ENCODE measurements around the gene LPIN1.
"Not testable (repeated sequence)": the region's sequence is repeated elsewhere in the genome, so short reads cannot be mapped to it uniquely, and the experiment has no call there.

Gene LPIN1

DNA sequence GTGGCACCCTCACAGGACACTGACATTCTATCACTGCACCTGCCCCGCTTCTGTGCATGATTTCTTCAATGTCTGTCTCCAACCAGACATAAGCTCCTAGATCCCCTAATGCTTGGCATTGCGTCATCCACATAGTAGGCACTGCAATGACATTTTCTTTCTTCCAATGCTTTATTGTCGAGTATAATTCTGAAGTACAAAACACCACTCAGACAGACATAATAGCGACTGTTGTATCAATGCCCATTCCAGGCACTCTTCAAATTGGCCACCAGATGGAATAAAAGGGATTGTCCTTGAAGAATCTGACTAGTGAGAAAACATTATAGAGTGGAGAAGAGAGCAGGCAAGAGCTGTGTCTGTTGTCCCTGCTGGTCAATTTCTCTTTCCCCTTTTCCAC, 89.0 kb downstream of the LPIN1 start:
- no peak for DNase-seq (ENCODE audit: low spot score)

DNA sequence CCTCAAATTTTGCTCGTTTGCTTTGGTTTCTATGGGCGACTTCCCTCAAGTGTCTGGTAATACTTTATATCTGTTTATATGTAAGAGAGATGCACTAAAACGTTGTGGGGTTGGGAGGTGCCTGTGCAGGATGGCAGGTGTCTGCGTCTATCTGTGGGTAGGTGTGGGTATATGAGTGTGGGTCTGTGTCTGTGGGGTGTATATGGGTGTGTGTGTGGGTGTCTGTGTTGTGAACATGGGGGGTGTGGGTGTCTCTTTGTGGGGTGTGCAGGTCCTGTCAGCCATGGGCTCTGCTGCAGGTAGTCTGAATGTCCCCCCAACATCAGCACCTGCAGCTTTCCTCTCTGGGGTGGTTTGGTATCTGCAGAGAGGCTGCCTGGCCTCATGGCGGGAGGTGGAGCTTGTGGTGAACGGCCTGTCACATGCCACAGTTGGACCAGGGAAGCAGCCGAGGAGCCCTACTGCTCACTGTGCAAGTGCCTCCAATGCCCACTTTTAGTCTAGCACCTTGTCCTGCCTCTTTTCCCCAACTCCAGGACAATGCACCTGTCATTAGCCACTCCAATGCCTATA, 90.3 kb downstream of the LPIN1 start:
- no peak for DNase-seq (ENCODE audit: low spot score)

DNA sequence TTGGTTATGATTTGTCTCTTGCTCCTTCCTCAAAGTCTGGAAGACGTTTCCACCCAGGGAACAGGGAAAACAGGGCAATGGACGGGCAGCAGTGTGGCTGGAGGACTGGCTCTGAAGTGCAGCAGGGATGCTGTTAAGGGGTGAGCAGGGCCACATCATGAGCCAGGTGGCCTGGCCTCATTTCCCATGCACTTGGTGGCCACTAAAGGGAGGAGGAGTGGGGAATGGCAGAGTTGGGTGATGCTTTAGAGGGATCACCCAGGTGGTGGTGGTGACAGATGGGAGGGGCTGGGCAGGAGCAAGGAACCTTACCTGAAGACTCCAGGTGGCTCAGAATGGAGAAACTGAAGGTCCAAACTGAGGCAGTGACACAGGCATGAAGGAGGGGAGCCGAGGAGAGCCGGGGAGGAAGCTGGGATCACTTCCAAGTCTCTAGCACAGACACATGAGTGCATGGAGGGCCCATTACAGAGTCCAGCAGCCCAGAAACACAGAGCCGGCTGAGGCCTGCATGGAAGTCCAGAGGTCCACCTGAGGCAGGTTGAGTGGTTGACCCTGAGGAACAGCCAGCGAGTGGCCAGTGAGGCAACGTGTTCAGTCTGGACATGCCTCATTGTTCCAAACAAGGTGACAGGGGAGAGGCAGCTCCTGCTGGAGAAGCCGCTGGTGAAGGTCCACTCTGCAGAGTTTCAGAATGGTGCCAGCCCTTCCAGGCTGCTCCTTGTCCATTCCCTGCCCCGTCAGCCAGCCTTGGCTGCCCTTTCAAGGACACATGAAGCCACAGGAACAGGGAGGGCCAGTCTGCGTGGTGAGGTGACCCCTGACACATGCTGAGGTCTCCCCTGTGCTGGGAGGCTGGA, 91.7 kb downstream of the LPIN1 start:
- no peak for DNase-seq (ENCODE audit: low spot score)

DNA sequence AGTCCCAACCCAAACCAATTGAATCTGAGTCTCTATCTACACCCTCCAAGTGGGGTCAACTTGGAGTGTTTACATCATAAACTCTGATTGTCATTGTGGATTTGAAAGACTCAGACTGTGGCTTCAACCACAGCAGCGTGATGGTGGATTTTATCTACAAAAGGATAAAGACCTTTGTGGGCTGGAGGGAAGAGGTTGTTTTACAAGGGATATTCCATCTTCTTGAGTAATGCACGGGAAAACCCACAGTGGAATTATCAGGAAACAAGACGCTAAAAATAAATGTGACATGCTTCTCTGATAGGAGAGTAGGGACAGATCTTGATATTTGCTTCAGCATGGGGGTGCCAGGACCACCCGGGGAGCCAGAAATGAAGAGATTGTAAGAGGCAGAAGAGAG, 93.5 kb downstream of the LPIN1 start:
- no peak for DNase-seq (ENCODE audit: low spot score)

DNA sequence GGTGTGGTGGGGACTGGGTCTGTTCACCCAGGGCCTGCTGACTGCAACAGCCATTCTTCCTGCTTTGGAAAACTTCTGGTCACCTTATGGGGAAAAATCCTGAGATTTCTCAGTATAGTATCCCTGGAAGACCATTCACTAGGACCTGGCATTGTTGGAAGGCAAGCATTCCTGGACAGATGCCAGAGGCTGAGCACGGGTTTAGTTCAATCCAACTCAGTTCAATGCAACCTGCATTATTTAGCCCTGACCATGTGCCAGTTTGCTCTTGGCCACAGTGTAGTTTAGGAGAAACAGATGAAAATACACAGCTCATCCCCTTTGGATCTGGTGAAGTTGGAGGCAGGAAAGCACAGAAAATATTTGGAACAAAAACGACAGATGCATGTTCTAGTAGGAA, 95.9 kb downstream of the LPIN1 start:
- DNase-seq (ENCODE audit: low spot score), result no peak

DNA sequence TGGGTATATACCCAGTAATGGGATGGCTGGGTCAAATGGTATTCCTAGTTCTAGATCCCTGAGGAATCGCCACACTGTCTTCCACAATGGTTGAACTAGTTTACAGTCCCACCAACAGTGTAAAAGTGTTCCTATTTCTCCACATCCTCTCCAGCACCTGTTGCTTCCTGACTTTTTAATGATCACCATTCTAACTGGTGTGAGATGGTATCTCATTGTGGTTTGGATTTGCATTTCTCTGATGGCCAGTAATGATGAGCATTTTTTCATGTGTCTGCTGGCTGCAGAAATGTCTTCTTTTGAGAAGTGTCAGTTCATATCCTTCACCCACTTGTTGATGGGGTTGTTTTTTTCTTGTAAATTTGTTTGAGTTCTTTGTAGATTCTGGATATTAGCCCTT, 98.4 kb downstream of the LPIN1 start:
- not testable (repeated sequence) for DNase-seq (ENCODE audit: low spot score)

DNA sequence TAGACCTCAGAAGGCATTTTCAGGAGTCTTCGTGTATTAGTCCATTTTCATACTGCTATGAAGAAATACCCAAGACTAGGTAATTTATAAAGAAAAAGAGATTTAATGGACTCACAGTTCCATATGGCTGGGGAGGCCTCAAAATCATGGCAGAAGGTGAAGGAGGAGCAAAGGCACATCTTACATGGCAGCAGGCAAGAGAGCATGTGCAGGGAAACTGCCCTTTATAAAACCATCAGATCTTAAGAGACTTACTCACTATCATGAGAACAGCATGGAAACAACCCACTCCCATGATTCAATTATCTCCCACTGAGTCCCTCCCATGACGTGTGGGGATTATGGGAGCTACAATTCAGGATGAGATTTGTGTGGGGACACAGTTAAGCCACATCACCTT, 101.5 kb downstream of the LPIN1 start:
- DNase-seq (ENCODE audit: low spot score), result not testable (repeated sequence)

DNA sequence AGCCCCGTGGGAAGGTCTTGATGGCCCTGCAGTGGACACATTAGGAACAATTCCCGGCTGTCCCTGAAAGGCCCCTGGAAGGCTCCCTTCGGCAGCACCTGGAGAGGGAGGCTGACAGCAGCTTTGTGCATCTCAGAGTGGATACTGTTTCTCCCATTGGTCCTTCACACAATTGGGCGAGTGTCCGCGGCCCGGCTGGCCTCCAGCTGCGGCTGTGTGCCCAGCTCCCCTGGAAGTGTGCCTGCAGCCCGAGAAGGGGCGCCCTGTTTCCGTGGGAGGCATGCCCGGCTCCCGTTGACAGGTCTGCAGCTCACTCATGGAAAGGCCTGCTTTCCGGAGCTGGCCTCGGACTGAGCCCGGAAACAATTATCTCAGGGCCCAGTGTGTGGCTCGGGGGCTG, 103.7 kb downstream of the LPIN1 start:
- DNase-seq (ENCODE audit: low spot score), result no peak

DNA sequence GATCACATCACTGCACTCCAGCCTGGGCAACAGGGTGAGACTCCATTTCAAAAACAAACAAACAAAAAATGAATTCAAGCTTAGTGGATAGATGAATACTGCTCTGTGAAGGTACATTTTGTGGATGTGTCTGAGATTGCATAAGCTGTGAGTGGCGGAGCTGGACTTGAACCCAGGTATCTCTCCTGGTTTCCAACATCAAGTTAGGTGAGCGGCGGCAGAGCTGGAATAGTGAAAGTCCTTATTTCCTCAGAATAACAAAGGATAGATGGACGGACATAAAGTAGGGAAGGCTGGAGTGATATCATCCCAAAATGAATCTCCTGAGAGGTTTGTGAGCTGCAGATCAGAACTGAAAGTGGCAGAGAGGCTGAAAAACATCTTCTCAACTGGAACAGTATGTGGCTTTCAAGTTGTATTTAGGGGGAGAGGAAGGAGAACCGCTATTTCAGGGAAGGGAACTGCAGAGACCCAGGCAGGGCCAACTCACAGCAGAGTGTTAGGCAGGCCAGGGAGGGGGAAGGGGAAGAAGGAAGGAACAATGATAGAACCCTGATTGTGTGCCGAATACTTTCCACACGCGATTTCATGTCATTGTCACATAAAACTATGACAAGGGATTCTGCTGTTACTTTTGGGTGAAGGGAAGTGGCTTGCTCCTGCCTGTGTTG, 106.2 kb downstream of the LPIN1 start:
- DNase-seq (ENCODE audit: low spot score), result no peak

DNA sequence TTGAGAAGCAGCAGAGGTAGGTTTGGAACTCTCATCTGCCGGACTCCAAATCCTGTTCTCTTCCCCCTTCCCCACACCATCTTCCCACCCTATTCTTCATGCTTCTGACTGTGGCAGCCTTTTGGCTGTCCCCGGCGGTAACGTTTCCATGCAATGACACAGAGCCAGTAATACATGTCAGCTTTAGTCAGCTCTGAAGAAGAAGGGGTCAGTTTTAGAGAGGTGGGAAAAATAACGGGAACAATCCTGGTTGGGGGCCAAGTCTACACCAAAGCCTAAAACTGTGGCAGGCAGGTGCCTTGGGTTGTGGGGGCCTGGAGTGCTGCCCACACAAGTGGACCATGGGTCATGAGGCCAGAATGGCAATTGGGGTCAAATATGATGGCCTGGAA, 106.8 kb downstream of the LPIN1 start:
- no peak for DNase-seq (ENCODE audit: low spot score)

DNA sequence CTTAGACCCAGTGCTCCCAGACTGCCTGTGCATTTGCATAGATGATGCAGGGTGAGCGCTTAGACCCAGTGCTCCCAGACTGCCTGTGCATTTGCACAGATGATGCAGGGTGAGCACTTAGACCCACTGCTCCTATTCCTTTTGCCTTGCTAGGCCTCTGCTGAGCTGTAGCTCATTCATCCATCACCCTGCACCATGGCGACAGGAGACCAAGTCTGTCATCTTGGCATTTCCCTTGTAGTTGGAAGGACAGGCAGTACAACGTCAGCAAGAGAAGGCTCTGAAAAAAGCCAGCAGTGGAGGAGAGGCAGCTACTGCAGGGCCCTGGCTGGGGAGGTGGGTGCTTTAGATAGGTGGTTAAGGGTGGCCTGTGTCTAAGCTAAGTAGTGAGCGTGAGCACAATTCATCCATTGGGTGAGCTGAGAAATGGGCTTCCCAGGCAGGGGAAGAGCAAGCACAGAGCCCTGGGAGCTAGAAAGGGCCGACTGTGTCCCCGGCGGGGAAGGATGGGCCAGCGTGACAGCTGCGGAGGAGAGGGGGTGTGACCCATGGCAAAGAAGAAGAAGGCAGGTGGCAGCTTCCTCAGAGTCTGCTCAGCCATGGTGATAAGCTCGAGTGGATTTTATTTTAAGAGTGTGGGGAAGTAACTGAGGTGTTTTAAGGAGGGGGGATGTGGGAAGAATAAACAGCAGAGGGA, 108.8 kb downstream of the LPIN1 start:
- DNase-seq (ENCODE audit: low spot score), result no peak

DNA sequence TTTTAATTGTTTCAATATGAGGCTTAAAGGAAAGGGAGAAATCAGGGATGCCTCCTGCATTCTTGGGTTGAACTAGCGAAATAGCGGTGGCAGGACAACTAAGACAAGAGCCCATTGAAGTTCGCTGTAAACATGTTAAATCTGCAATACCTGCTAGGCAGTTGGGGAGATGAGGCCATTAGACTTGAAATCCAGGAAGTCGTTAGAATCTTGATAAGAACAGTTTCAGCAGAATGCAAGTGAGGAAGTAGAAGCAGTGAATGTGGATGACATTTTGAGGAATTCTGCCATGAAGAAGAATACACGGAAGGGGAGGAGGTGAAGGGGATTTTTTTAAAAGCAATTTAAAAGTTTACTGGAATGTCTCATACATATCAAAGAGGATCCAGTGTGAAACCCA, 109.7 kb downstream of the LPIN1 start:
- no peak for DNase-seq (ENCODE audit: low spot score)

DNA sequence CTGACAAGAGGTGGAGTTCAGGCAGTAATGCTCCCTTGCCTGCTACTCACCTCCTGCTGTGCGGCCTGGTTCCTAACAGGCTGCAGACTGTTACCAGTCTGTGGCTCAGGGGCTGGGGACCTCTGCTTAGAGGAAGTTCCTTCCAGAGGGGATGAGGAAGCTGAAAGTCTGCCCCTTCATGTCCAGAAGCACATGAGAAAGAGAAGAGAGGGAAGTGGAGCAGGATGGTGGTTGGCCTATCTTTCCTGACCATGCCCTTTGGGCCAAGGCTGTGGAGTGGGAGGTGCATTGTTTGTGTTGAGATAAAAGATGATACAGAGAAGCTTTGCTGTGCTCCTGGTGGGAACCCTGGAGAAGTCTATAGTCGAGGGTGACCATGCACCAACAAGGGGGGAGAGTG, 112.5 kb downstream of the LPIN1 start:
- no peak for DNase-seq (ENCODE audit: low spot score)

DNA sequence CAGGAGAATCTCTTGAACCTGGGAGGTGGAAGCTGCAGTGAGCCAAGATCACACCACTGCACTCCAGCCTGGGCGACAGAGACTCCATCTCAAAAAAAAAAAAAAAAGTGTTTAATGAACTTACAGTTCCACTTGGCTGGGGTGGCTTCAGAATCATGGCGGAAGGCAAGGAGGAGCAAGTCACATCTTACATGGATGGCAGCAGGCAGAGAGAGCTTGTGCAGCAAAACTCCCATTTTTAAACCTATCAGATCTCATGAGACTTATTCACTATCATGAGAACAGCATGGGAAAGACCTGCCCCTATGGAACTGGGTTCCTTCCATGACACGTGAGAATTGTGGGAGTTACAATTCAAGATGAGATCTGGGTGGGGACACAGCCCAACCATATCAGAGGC, 113.5 kb downstream of the LPIN1 start:
- DNase-seq (ENCODE audit: low spot score), result not testable (repeated sequence)

DNA sequence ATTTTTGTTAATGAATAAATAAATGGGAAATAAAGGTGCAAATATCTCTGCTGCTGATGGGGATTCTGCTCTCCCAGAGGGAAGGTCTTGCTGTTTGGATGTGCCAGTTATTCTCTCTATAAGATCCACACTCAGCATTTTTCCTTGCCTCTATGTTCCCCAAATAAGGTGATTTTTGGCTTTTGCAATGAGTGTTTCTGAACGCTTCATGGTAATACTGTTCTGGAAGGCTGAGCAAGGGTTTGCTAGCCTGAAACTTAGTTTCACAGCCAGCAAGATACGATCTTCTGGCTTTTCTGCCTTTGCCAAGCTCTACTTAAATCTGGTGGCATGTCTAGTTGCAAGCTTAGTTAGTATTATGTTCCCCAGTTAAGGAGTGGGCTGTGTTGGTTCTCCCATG, 114.6 kb downstream of the LPIN1 start:
- no peak for DNase-seq (ENCODE audit: low spot score)

DNA sequence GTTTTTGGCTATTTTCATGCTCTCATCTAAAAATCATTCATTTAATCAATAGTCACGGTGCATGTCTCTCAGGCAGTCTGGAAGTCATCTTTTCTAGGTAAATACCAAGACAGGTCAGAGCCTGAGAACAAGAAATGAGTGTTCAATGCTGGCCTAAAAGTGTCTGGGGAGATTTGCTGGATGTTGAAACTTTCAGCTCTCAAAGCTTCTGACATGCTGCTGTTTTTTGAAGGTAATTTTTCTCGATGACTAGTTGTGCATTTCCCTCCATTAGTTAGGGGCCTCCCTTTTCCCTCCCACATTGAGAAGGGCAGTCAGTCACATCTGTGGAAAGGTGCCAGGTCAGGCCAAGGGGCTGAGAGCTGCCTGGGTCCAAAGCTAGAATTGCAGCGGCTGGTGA, 115.6 kb downstream of the LPIN1 start:
- DNase-seq (ENCODE audit: low spot score), result no peak

DNA sequence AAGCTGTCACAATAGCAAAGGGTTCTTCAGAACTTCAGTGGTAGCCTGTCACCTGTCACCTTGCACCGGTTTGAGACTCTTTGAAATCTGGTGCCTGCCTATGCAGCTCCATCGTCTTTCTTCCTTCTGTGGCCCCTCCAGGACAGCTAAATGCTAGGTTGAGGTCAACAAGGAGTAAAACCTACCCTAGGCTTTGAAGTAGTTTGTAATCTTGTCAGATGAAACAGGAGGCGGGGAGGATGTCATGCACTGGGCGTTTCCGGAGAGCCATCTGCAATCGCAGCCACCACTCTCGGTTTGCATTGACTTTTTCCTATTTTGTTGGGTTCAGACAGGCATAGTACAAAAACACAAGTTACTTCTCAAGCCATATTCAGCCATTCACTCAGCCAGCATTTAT, 116.7 kb downstream of the LPIN1 start:
- no peak for DNase-seq (ENCODE audit: low spot score)

DNA sequence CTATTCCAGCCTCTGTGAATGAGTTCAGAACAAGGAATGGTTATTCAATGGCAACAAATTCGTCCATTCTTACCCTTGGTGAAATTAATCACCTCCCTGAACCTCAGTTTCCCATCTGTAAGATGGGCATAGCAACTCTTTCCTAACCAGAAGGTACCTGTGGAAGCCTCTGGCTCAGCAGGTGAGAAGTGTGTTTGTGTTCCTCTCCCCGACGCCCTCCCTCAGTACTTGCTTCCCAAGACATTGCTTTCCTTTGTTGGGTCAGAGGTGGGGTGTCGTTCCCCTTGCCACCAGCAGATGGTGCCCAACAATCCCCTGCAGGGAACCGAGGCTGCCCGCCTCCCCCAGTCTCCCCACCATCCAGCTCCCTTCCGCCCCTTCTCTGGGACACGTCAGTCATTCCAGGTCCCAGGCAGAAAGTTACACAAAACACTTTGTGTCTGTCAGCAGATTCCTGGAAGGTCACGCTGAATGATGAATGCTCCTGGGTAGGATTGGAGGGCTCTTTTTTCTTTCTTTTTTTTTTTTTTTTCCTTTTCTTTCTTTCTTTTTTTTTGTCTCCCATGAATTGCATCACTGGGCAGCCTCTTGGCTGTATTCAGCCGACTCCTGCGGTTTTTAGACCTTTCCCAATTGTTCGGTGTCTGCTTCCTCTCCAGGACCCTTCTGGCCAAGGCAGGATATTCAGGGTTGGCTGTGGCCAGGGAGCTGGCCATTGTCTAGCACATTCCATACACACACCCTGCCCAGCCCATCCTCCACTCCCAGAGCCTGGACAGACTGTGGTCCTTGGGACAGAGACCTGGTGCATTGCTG, 117.3 kb downstream of the LPIN1 start:
- peak; percentile 68 for DNase-seq (ENCODE audit: low spot score)

DNA sequence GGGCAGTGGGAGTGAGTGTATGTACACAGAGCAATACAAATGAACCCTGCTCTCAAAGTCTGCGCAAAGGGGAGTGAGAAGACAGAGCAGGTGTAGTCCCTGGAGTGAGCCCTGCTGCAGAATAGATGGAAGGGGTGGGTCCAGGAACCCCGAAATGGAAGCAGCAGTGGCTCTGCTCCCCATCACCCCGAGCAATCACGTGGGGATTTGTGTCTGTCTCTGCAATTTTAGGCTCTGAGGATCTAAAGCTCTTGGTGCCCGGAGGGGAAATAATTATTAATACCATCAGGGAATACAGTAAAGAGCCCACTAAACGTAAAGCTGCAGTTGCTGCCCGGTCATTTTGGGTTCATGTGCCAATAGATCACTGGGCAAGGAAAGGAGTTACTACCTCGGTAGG, 118.3 kb downstream of the LPIN1 start:
- no peak for DNase-seq (ENCODE audit: low spot score)

DNA sequence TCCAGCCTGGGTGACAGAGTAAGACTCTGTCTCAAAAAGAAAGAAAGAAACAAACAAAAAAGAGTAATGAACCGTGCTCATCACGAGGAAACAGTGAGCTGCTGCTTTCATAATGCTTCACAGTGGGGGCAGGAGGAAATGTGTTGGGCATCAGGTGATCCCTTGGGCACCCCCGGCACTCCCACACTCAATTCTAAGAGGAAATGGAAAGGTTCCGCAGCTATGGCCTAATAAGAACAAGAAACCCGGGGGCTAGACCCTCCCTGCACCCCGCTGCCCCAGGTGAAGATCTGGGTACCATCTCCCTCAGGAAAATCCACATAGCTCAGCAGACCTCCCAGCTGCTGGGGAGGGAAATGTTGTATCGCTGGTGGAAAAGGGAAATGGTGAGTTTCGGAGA, 118.9 kb downstream of the LPIN1 start:
- DNase-seq (ENCODE audit: low spot score), result no peak

DNA sequence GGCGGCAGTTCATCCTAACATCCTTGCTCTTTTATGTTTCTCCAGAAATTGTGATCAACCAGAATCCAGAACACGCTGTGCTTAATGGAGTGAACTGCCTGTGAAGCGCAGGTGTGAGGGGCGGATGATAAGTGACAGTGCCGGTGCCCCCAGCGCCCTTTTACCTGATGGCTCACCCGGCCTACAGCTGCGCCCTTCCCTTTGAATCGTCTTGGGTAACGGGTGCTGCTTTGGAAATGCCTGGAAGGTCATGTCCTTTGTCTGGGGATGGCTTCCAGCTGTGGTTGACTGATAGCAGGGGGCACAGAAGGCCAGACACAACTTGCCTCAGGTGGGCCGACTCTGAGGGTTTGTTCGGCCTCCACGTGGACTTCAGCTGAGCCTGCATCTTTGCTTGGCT, 119.4 kb downstream of the LPIN1 start:
- DNase-seq (ENCODE audit: low spot score), result no peak
